Astrocyte of the spinal cord (primary cell): ENCODE data around the gene NAT16.

ENCODE experiments used
- DNase-seq: peaks from one replicate; pipeline ENCODE4 v3.0.0; 2011; ENCODE audit warnings: low read depth, low spot score
- H3K4me3 ChIP-seq: 2 replicates; pipeline ENCODE4 v1.5.1; 2011; ENCODE audit warnings: low read depth, mild to moderate bottlenecking, low read length, moderate library complexity
- CTCF ChIP-seq: IDR thresholded peaks from 2 replicates; pipeline ENCODE4 v1.5.1; 2012; ENCODE audit warnings: low read depth, mild to moderate bottlenecking, low read length, inconsistent platforms
- in situ Hi-C: cut with HindIII; loops from 2 replicates; pipeline ENCODE4 v1.10.0; 2017; ENCODE audit warnings: low sequenced_read_pairs

Gene NAT16

DNA sequence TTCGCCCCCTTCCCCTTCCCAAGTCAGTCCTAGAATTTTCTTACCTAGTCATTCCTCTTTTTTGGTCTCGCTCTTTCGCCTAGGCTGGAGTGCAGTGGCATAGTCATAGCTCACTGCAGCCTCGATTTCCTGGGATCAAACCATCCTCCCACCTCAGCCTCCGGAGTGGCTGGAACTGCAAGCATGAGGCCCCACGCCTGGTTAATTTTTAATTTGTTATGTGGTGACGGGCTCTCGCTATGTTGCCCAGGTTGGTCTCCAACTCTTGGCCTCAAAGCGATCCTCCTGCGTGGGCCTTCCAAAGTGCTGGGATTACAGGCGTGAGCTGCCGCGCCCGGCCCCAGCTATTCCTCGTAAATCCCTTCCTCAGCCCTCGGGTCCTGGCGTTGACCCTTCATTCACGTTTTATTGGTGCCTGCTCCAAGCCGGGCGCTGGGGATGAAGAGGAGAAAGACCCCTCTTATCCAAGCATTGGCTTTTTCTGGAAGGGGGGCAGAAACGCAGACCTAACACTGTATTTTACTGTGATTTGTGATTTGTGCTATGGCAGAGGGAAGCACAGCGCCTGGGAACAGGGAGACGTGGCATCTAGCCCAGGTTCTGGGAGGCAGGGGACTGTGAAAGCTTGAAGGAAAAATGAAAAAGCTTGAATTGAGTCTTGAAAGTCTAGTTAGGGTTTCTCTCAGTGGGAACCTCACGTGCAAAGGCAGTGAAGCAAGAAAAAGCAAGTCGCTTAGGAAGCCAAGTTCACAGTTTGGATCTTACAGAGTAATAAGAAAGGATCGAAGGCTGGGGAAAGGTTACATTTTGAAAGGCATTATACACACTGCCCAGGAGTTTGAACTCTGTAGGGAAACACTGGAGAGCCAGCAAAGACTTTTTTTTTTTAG lies 38.4 kb upstream of the NAT16 start:
- DNase-seq = no peak
- in situ Hi-C loops = no loop called here

DNA sequence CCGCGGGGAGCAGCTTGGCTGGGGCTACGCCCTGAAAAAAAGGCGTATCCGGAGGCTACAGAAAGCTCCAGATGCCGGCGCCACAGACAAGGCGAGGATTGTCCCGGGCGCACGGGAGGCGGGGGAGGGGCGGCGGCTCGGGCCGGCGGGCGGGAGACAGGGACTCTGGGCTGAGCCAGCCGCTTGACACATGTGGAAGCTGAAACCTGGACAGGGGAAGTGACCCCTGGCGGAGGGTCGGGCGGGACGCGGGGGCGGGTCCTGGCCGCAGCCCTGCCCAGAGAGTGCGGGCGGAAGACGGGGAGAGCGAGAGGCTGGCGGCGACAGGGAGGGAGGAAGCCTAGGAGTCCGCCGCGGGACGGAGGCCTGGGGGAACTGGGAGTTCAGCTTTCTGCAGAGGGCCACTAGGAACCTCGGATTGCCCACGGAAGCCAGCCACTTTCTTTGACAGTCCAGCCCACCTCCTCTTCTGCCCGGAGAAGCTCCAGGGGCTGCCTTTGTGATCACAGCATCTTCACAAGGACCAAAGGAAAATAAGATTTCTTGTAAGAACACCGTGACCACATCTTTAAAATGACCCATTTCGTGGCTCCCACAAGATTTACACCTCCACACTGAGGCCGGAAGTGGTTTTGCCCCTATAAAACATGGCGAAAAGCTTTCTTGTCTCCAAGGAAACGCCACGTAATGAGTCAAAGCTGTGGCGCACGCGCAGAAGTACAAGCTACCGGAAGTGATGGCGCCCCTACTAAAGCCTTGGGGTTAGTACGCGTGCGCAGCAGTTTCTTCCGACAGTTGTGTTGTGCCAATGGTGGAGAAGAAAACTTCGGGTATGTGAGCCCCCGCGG lies 37.5 kb upstream of the NAT16 start, which contains the start of the genes PLOD3 and ZNHIT1:
Gene PLOD3 (minus strand): TSS at position 194 of the 848 bp plus-strand sequence. CDS start 307 bp downstream, outside the sequence.
Gene ZNHIT1 (plus strand): TSS at position 778 of the 848 bp plus-strand sequence. CDS start 31 bp downstream, at position 809.
- H3K4me3 ChIP-seq = peak within 1 kb of the TSS; percentile 73
- peak; percentile 98 for DNase-seq
- in situ Hi-C loops = no loop called here
- TF ChIP-seq CTCF = no peak

More for the DNA sequence above, 38.4 kb upstream of the NAT16 start:
- H3K4me3 ChIP-seq = peak overlapping the region; percentile 73
- no peak for TF ChIP-seq CTCF

DNA sequence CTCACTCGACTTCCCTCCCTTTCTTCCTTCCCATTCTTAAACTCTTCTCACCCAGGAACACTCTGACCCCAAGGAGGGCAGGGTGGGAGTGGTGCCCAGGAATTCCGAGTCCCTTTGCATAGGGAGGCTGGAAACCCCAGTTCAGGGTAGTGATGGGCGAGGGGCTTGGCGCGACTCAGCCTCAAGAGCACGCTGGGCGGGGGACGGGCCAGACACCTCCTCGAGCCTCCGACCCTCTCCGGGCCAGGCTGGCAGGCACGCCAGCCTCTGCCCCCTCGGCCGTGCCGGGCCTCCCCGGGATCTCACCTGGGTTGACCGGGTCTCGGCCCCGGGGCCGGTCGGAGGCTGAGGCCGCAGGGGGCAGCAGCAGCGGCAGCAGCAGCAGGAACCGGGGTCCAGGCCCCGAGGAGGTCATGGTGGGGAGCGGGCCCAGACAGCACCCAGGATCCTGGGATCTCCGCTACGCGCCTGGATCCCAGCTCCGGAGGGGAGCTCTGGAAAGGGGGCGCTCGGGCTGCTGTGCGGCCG lies 36.8 kb upstream of the NAT16 start:
- H3K4me3 ChIP-seq = peak overlapping the region; percentile 73
- DNase-seq = no peak

DNA sequence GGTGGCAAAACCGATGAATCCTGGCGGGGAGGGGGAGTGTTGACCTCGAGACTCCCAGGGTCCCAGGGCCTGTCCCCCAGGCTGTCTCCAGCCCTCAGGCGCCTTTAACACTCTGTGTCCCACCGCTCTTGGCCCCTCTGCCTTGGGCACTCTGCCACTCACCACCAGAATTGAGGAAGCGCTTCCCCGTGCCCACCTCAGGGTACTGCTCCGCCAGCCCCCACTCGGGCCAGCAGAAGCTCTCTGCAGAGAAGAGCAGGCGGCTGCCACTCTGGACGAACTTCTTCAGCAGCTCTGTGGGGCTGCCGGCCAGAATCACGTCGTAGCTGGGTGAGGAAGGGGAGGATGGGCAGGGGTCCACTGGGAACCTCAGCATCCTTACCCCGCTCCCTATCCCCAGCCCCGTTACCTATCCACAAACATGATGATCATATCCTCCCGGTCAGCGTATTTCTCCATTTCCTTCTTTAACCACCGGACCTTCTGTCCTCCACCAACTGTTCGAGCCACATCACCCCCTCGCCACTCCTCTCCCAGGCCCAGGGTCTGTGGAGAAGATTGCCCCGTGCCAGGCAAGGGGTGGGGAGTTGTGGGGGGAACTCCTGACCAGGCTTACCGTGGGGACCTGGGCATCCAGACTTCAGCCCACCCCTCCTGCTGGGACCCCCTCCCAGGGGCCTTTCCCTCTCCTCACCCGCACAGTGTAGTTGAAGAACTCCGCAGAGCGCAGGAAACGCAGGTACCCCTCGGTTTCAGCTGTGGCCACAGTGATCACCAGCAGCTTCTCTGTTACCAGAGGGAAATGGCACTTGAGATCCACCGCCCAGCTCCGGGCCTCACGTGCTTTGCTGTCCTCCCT lies 36.1 kb upstream of the NAT16 start:
- peak overlapping the region; percentile 73 for H3K4me3 ChIP-seq
- TF ChIP-seq CTCF = no peak
- DNase-seq = peak; percentile 12
- in situ Hi-C loops = no loop called here

More for the DNA sequence above, 36.8 kb upstream of the NAT16 start:
- TF ChIP-seq CTCF = no peak
- in situ Hi-C loops = no loop called here

- DNase-seq = no peak
- TF ChIP-seq CTCF = no peak
- in situ Hi-C loops = no loop called here
- H3K4me3 ChIP-seq = no peak overlapping the region
Observed at GRCh38 chr7:101212014-101212413, 31.9 kb upstream of the NAT16 start.

- TF ChIP-seq CTCF = no peak
- in situ Hi-C loops = no loop called here
- DNase-seq = no peak
- no peak overlapping the region for H3K4me3 ChIP-seq
Observed at GRCh38 chr7:101211501-101211900, 31.4 kb upstream of the NAT16 start.
